ENCODE results near the gene FAM131A.

Gene FAM131A

GRCh38 chr3:184389384-184389783 lies 52.0 kb downstream of the FAM131A start:
- CTCF ChIA-PET = interaction anchor here (1.4 kb wide), 1 partner anchor 34 kb away, joined by 5 read pairs; no protein-coding TSS in a partner anchor

GRCh38 chr3:184389935-184390528 lies 52.6 kb downstream of the FAM131A start:
- ChIA-PET POLR2A (no interaction called here), CTCF (interaction anchor here (0.9 to 1.7 kb wide), 5 partner anchors 19 to 34 kb away, joined by 3 to 5 read pairs (median 3); no protein-coding TSS in a partner anchor)
- no peak for TF ChIP-seq CTCF (IDR thresholded peaks at IDR 0.05; ENCODE audit: control extremely low read depth, extremely low read depth, low read depth, missing control alignments)
- DNase-seq (ENCODE audit: extremely low spot score) = no peak

More at GRCh38 chr3:184389384-184389783, 52.0 kb downstream of the FAM131A start:
- POLR2A ChIA-PET = no interaction called here
- TF ChIP-seq CTCF (IDR thresholded peaks at IDR 0.05; ENCODE audit: control extremely low read depth, extremely low read depth, low read depth, missing control alignments) = no peak
- DNase-seq (ENCODE audit: extremely low spot score) = no peak

- POLR2A ChIA-PET = no interaction called here
- CTCF ChIA-PET = interaction anchor here (0.9 to 1.7 kb wide), 3 partner anchors 20 to 29 kb away, joined by 3 read pairs; no protein-coding TSS in a partner anchor
- TF ChIP-seq CTCF (IDR thresholded peaks at IDR 0.05; ENCODE audit: control extremely low read depth, extremely low read depth, low read depth, missing control alignments) = no peak
- DNase-seq (ENCODE audit: extremely low spot score) = no peak
Measured at GRCh38 chr3:184391266-184391665, 53.9 kb downstream of the FAM131A start.

- ChIA-PET CTCF (no interaction called here), POLR2A (no interaction called here)
- no peak for DNase-seq (ENCODE audit: extremely low spot score)
- TF ChIP-seq CTCF (IDR thresholded peaks at IDR 0.05; ENCODE audit: control extremely low read depth, extremely low read depth, low read depth, missing control alignments) = no peak
Measured at GRCh38 chr3:184395320-184395660, 57.9 kb downstream of the FAM131A start.

Measured in GM10248 (cell line).